HG03108 (cell line): Measurements from ENCODE around the gene EPHA3.

ENCODE experiments used
- ATAC-seq: cut with Tn5 transposase; IDR thresholded peaks from one replicate; pipeline ENCODE4 v1.9.1; 2021; ENCODE audit warnings: moderate library complexity; ENCODE audit not compliant: unreplicated experiment

Gene EPHA3

GRCh38 chr3:89434621-89435380 is 327.4 kb downstream of the EPHA3 start:
- ATAC-seq: no peak

- ATAC-seq: no peak
Observed at GRCh38 chr3:89436846-89437245, 329.4 kb downstream of the EPHA3 start.

DNA sequence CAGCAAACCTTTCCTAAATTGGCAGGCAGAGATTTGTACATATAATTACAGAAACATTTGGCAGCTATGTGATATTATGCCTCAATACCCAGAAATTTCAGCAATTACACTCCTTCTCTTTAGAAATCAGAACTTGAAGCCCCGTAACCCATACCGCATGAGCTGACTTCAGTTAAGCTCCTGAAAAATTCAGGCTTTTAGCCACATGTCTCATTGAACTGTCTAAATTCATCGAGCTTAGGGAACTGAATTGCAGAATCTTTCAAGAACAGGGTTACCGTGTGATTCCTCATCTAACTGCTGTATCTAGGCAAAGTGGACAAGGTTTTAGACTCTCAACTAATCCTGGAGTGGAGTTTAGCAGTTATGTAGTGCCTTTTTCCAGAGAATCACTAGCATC is 333.0 kb downstream of the EPHA3 start:
- ATAC-seq: no peak

- no peak for ATAC-seq
Observed at GRCh38 chr3:89441141-89441540, 333.7 kb downstream of the EPHA3 start.

DNA sequence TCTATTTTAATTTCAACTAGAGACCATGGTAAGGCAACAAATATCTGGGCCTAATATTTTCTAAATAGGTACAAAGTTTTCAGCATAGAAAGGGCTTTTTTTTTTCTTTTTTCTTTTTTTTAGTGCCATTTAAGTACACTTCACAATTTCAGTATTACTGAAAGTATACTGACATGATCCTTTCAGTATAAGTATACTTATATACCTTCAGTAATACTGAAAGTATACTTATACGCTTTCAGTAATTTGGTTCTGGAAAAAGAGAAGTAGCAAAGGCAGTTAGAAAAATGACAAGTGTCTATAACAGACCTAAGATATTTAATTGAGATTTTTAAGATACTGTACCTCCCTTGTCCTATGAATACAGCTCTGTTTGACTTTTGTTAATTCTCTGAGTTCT is 339.2 kb downstream of the EPHA3 start:
- no peak for ATAC-seq

DNA sequence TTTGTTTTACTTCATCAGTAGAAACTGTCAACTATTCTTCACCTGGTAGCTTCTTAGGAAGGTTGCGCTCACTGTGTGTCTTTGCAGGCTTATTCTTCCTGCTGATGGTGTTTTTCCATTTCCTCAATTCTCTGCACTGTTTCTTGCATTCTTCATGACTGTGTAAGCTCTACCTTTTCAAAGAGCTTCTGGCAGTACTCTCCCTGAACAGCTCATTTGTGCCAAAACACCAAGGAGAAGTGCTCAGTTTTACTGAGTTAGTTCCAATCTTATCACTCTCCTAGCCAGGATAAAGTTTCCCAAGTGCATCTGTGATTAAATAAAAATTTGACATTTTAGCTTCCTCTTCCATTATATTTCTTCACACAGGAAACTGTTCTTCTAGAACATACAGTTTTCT is 339.8 kb downstream of the EPHA3 start:
- ATAC-seq: no peak

GRCh38 chr3:89449086-89449485 is 341.7 kb downstream of the EPHA3 start:
- ATAC-seq: no peak

GRCh38 chr3:89452066-89452465 is 344.6 kb downstream of the EPHA3 start:
- no peak for ATAC-seq

DNA sequence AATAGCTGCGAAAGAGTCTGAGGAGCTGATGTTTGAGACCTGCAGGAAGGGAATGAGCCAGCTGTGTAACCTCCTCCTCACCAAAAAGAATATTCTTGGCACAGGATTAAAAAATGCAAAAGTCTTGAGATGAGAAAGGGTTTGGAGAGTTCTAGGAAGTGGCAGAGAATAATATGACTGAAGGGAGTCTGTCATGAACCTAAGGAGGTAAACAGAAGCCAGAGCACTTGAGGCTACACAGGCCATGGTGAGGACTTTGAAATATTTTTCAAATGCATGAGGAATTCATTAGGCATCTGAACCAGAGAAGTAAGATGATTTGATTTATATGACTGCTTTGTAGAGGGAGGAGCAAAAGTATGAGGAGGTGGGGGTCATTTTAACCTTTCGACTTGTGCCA is 347.8 kb downstream of the EPHA3 start:
- no peak for ATAC-seq

DNA sequence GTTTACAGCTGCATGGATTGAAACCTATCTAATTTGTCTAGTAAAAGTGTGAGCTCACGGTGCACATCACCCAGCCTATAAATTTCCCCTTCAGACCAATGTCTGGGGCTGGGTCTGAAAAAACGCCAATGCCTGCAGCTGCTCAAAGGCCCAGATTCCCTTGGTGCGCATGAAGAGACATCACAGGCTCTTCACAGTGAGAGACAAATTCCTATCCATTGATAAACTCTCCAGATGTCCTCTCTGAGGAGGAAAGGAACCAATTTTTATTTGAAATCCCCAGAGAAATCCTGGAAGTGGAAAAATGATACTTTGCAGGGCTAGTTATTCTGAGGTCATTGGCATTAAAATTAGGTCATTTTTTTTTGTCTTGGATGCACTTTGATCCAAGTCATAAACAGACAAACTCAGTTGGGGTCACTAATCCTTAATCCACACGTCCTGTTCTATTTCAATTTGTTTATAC is 360.5 kb downstream of the EPHA3 start:
- no peak for ATAC-seq

GRCh38 chr3:89472101-89472500 is 364.7 kb downstream of the EPHA3 start:
- no peak for ATAC-seq

DNA sequence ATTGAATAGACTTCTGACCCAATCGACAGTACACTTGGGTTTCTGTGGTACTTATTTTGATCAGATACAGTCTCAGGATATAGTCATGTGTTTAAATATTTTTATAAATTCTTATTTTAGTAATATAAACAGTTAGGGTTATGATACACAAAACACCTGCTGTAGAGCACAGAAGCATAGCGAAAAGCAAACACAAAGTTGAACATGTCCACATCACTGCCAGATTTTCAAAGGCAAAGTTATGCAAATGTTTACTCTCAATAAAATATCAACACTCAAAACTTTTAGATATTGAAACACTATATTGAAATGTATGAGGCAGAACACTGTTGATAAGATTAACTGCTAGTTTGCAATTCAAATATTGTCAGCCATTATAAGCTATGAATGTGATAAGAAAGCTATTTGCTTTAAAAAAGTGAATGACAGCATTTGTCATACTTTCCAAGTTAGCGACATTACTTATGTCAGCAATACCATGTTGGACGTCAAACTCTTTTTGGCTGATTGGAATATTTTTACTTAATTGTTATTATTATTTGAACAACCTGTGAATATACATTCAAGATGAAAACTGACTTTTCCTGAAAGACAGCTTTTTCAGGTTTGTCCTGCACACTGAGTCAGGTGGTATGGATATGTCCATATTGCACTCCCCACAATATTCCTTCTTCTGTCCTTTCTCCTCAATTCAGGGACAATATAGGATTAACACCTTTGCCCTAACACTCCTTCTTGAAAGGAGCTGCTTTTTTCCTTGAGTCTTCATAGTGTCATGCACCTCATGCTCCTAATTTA is 367.1 kb downstream of the EPHA3 start:
- no peak for ATAC-seq

DNA sequence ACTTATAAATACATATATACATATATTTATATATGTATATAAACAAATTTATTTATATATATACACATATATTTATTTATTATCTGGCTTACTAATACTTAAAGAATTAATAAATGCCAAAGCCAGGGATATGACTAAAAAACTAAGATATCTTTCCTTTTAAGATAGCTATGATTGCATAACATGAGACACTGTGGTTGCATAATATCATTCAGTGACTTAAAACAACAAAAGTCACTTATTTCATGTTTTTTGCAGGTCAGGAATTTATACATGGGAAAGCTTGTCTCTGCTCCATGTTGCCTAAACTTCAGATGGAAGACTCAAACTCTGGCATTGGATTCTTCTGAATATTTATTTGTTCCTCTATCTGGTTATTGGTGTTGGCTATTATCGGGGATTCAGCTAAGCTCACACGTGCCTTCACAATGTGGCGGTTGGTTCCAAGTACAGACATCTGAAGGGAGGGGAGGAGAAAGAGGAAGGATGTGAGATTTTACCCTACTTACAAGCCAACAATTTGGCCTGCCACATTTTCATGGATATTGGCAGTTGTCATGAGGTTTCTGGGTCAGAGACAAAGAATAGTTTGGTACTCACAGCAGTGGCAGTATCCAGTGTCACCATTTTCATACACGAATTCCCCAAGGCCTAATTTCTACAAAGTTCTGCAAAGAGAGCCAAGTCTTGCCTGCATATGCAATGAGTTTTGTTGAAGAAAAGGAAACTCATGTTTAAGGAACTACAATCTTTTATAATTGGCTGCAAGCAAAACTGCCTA is 381.6 kb downstream of the EPHA3 start:
- no peak for ATAC-seq

DNA sequence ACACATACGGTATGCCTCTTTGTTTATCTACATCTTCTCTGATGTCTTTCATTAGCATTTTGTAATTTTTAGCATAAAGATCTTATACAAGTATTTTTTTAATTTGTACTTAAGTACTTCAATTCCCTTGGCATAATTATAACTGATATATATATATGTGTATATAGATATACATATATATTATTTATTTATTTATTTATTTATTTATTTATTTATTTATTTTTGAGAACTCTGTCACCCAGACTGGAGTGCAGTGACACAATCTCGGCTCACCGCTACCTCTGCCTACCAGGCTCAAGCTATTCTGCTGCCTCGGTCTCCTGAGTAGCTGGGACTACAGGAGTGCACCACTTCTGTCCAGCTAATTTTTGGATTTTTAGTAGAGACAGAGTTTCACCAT is 382.7 kb downstream of the EPHA3 start:
- no peak for ATAC-seq

GRCh38 chr3:89494734-89495133 is 387.3 kb downstream of the EPHA3 start:
- ATAC-seq: no peak

GRCh38 chr3:89503891-89504391 is 396.5 kb downstream of the EPHA3 start:
- ATAC-seq: no peak

DNA sequence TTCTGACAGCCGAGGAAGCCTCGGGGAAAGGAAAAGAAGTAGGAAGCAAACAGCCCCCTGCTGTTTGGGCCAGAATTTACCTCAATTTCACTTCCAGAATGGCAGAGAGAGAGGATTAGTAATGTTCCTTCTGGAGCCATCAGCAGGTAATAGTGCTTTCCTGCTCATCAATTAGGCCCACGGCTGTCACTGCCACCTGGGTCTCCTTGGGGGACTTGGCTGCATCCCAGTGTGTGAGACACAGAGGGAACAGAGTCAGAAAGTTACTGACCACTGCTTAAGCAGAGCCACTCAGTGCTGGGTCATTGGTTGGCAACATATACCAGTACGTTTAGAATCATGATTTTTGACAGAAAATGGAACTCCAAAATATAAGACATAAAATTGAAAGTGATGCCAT is 397.0 kb downstream of the EPHA3 start:
- ATAC-seq: no peak

DNA sequence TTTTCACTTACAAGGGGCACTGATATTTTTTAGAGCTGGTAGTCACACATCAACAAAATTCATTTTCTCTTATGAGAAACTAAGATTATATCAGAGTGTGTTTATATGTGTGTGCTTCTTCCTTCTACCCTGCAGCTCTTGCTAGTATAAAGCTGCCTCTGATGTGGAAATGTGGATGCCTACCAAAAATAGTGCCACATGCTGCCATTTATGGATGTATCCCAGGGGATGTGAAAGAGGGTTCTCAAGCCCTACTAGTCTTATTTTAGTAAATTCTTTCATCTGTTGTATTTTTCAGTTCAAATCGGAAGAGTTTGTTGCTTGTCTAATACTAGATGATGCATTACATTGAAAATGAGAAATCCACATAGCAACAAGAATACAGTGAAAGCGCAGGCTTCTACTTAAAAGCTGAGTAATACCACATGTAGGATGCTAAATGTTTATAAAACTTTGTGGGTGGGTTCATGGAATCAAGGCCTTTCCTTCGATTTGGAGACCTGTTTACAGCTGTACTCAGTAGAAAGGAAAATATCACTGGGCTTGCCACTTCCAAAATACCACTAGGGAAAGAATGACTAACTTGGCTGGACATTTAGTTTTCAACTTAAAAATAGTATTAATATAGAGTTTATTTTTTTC is 399.2 kb downstream of the EPHA3 start:
- no peak for ATAC-seq

- ATAC-seq: no peak
Observed at GRCh38 chr3:89521328-89521727, 413.9 kb downstream of the EPHA3 start.

GRCh38 chr3:89522155-89522554 is 414.7 kb downstream of the EPHA3 start:
- no peak for ATAC-seq

DNA sequence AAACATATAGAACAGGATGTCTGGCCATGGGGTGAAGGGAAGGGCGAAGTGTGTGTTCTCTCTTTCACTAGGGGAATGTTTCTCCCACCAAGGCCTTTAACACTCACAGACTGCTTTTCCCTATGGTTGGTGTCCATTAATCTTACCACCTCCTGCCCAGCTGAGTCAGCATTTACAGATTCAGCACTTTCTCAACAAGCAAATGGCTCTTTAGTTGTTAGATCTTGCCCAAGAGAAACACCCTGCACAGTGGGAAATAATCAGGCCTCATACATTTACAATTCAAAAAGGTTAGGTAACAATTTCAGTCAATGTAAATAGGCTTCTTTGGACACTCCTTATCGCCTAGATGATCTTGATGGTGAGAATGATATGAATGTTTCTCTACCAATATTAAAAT is 418.2 kb downstream of the EPHA3 start:
- no peak for ATAC-seq
